ENCODE measurements around the gene PPP1R16B.

DNA sequence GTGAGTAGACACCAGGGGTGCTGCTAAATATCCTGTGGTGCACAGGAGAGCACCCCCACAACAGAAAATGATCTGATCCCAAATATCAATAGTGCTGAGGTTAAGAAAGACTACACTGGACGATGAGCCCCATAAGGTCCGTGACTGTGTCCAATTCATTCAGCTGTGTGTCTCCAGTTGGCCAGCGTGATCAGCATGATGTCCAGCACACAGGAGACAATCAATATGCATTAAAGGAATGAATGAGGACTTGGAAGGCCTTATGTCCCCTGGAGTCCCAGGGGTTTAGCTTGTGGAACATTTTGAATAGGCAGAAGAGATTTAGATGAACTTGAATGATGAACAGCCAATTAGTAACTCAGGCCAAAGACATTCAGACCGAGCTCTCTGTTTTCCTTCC, 6.3 kb downstream of the PPP1R16B start:
- TF ChIP-seq, protein P1, sequence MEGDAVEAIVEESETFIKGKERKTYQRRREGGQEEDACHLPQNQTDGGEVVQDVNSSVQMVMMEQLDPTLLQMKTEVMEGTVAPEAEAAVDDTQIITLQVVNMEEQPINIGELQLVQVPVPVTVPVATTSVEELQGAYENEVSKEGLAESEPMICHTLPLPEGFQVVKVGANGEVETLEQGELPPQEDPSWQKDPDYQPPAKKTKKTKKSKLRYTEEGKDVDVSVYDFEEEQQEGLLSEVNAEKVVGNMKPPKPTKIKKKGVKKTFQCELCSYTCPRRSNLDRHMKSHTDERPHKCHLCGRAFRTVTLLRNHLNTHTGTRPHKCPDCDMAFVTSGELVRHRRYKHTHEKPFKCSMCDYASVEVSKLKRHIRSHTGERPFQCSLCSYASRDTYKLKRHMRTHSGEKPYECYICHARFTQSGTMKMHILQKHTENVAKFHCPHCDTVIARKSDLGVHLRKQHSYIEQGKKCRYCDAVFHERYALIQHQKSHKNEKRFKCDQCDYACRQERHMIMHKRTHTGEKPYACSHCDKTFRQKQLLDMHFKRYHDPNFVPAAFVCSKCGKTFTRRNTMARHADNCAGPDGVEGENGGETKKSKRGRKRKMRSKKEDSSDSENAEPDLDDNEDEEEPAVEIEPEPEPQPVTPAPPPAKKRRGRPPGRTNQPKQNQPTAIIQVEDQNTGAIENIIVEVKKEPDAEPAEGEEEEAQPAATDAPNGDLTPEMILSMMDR (IDR thresholded peaks at IDR 0.05), result no peak
- no peak for TF ChIP-seq POLR2A (IDR thresholded peaks at IDR 0.05)

All from suprapubic skin (tissue), 3 donors.